KOPT-K1 (cell line): Measurements from ENCODE around the gene AKT1.
"Not testable (repeated sequence)": the region's sequence is repeated elsewhere in the genome, so short reads cannot be mapped to it uniquely, and the experiment has no call there.

Experiments
- H3K27ac ChIP-seq: fragments of 200-600 bp; sonication (generic); 2 replicates; pipeline ENCODE4 v1.5.1; 2016; ENCODE audit warnings: antibody characterized with exemption, mild to moderate bottlenecking, low read depth, low read length; ENCODE audit not compliant: poor library complexity, severe bottlenecking
- H3K36me3 ChIP-seq: fragments of 200-600 bp; sonication (generic); 2 replicates; pipeline ENCODE4 v1.5.1; 2017; ENCODE audit warnings: antibody characterized with exemption, mild to moderate bottlenecking, low read length, moderate library complexity; ENCODE audit not compliant: insufficient read depth
- H3K9me3 ChIP-seq: fragments of 200-600 bp; sonication (generic); 2 replicates; pipeline ENCODE4 v1.5.1; 2017; ENCODE audit warnings: antibody characterized with exemption, low read length, mild to moderate bottlenecking; ENCODE audit not compliant: insufficient read depth, poor library complexity, severe bottlenecking

The AKT1 gene

DNA sequence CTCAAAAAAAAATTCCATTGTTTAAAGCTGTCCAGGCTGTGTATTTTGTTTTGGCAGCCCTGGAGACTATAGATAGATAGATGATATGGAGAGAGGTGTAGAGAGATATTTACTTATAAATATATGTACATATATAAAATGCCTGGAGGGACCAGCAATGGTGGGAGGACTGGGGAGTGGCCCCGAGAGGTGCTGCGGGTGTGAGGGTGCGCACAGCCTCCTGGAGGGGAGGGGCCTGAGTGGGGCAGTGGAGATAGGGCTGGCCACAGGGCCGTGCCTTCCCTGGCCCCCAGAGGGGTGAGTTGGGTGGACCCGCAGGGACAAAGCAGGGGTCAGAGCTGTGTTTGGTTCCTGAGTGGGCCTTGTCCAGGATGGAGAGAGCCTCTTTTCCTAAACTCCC is 65.1 kb downstream of the AKT1 start:
- no peaks in the 10 kb centered on the region for H3K36me3 ChIP-seq
- H3K27ac ChIP-seq = no peak overlapping the region
- no peaks in the 10 kb centered on the region for H3K9me3 ChIP-seq

DNA sequence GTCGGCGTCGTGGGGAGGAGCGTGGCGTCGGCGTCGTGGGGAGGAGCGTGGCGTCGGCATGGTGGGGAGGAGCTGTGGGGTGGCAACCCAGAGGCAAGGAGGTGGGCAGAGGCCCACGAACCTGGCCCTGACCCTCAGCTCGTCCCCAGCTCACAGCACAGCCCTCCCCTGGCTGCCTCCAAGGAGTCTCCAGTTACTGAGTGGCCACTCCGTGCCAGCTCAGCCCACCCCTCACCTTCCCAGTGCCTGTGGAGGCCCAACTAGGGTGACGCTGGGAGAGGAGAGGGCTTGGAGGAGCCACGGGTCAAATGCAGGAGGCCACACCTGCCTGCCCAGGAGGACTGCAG is 65.7 kb downstream of the AKT1 start:
- H3K9me3 ChIP-seq = no peaks in the 10 kb centered on the region
- no peak overlapping the region for H3K27ac ChIP-seq
- H3K36me3 ChIP-seq = no peaks in the 10 kb centered on the region

DNA sequence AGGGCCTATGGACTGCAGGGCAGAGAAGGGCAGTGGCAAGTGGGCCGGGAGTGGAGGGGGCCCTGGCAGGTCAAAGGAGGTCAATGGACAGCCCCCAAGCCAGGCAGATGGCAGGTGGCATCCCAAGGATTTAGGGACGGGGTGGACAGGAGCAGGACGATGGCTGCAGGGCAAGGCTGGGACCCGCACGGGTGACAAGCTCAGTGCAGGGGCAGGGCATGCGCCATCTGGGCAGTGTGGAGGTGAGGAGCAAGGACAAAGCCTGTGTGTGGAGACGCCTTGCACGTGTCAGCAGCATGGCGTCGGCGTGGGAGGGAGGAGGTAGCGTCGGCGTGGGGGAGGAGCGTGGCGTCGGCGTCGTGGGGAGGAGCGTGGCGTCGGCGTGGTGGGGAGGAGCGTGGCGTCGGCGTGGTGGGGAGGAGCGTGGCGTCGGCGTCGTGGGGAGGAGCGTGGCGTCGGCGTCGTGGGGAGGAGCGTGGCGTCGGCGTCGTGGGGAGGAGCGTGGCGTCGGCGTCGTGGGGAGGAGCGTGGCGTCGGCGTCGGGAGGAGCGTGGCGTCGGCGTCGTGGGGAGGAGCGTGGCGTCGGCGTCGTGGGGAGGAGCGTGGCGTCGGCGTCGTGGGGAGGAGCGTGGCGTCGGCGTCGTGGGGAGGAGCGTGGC is 66.2 kb downstream of the AKT1 start:
- not testable (repeated sequence) for H3K9me3 ChIP-seq, H3K27ac ChIP-seq, H3K36me3 ChIP-seq

DNA sequence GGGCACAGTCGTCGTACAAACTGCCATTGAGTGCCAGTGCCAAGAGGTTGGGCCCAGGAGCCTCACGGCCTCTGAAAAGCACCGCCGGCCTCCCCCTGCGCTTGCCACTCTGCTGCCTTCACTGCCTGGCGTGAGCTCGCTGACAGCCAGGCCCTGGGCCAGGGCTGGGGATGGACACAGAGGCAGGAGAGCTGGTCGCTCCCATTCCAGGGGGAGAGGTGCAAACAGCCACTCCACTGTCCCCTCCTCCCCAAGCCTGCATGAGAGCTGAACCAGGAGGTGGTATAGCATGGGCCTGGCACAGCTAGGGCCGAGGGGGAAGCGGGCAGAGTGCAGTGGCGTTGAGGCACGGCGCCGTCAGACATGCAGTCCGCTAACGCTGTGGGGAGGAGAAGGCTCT is 66.9 kb downstream of the AKT1 start:
- no peaks in the 10 kb centered on the region for H3K36me3 ChIP-seq
- no peaks in the 10 kb centered on the region for H3K9me3 ChIP-seq
- H3K27ac ChIP-seq = no peak overlapping the region

DNA sequence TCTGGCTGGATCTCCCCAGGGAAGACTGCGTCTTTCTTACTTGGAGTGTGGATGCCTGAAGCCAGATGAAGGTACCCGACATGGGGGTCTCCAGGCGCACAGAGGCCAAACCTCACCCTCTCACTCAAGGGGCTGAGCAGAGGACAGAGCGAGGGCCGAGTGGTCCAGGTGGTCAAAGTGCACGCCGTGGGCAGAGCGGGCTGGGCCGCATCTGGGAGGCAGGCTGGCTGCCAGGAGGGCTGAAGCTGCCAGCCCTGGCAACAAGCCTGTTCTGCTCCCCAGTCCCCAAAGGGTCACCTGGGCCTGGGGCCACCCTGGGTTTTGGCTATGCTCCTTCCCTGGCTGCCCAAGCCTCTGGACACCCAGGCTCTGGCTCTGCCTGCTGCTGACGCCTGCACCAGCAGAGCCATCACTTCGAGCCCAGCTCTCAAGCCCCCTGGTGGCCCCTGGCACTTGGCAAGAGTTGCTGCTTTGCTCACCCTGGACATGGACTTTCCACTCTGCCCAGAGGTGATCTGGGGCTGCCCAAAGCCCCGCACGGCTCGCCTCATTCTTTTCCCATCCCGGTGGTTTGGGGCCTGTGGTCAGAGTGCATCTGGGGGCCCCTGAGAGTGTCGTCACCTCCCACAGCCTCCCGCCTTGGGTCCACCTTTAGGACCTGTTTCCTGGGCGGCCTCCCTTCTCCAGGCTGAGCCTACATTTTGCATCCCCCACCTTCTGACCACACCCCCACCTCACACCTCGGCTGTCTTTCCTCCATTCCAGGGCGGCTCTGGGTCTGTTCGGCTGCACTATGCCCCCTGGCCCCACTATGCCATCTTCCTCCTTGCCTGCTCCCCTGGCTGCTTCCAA is 68.7 kb downstream of the AKT1 start:
- Histone ChIP-seq H3K27ac (no peak overlapping the region), H3K9me3 (no peaks in the 10 kb centered on the region), H3K36me3 (peaks cover 9% of the 10 kb centered on the region; the same call in 1 of the 2 replicates)

DNA sequence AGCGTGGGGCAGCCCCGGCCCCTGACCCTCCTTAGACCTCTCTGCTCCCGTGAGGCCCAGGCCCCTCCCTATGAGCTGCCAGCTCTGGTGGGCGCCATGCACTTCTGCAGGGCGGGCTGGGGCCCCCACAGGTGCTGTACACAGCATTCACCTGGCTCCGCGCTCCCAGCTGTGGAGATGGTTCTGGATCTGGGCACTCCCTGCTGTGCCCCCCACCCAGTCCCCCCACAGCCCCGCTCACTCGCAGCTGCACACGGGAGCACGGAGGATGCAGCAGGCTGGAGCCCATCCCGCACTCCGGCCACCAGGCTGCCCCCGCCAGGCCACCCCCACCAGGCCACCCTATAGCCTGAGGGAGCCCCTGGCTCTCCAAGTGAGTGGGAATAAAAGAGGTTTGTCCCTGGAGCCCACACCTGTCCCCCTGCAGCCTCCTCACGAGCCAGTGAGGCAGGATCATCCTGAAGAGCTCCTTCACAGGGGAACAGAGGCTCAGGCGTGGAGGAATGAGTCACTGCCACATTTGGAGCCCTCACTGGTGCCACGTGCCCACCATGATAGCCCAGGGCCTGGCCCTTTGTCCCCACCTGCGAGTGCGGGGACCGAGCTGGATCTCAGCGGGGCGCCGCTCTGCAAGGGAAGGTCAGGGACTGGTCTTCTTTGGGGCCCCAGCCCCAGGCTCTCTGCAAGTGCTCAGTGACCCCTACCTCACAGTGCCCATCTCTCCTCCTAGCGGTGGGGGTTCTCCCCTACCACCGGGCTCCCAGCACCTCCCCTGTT is 69.6 kb downstream of the AKT1 start:
- Histone ChIP-seq H3K9me3 (no peaks in the 10 kb centered on the region), H3K36me3 (peaks cover 16% of the 10 kb centered on the region; the same call in 1 of the 2 replicates), H3K27ac (no peak overlapping the region)

DNA sequence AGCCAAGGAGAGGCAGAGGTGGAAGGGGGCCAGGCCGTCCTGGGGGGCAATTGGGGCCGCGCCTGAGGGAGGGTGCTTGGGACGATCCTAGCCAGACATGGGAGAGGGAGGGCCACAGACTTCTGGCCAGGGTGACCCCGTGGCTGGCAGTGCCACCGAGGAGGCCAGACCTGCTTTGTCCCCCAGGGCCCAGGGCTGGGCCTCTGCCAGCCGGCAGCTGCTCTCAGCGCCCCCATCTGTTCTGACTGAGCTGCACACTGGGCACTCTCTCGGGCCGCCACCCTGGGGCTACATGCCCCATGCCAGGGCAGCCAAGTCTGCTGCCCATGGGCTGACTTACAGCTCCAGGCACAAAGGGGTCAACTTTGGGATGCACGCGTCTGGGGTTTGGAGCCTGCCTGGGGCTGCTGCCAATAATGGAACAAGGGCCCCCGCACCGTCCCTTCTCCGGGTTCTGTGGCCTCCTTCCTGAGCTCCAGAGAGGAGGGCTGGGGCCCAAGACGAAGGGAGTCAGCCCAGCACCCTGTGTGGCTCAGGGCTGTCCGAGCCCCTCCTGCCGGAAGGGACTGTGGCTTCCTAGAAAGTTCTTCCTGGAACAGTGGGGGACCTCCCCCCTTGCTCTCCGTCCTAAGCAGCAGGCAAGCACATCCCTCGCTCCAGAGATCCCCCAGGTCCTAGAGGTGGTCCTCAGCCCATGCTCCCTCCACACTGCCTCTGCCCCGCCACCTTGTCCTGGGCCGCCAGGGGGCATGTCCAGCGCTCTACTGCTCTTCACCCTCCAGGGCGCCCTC is 70.4 kb downstream of the AKT1 start:
- peaks cover 17% of the 10 kb centered on the region; the same call in 1 of the 2 replicates for H3K36me3 ChIP-seq
- no peaks in the 10 kb centered on the region for H3K9me3 ChIP-seq
- H3K27ac ChIP-seq = no peak overlapping the region

DNA sequence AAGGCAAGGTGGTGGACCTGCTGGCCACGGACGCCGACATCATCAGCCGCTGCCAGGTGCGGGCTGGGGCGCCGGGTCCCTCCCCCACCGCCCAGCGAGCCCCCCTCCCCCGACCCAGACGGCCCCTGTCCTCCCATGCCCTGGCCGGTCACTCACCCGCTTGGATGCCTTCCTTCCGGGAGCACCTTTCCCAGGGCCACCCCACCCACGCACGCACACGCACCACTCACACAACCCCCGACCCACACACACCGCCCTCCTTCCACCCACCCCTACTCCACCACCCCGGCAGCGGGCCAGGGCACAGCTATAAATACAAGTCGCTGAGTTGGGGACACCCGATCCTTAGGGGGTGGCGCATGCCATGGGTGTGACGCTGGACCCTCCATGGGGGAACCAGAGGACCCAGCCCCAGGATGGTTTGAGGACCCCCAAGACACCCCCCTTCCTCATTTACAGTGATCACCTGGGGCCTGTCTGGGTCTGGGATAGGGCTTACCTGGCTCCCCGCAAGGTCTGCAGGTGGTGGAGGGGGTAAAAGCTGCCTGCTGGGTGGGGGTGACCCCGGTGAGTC is 71.1 kb downstream of the AKT1 start:
- Histone ChIP-seq H3K9me3 (no peaks in the 10 kb centered on the region), H3K36me3 (peaks cover 23% of the 10 kb centered on the region; the same call in 1 of the 2 replicates), H3K27ac (no peak overlapping the region)

DNA sequence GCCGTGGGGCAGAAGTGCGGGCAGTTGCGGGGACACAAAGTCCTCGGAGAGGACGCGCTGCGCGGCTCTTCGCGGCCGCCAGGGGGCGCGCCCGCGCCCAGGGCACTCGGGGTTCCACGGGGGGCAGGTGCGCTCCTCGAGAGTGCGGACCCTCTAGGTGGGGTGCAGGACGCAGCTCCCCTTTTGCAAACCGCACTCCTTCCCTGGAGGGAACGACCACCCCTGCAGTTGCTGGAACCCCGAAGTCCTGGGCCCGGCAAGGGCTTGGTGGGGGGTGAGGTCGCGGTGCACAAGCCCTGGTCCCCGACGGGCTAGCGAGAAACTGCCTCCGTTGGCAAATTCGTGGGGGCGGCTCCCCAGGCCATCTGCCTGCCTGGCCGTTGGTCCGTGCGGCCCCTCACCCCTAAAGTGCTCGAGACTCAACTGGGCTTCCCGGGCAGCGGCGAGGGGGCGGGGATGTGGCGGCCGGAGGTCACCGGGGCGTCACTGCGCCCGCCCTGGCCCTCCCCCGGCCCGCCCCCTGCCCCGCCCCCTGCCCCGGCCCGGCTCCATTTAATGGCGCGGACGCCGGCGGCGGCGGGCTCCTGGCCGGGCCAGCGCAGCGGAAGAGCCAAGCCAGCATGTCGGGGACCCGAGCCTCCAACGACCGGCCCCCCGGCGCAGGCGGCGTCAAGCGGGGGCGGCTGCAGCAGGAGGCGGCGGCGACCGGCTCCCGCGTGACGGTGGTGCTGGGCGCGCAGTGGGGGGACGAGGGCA is 71.7 kb downstream of the AKT1 start, which contains the start of gene ADSS1:
Gene ADSS1 (plus strand): TSS at position 579 of the 756 bp plus-strand sequence. CDS start 42 bp downstream, at position 621.
- H3K36me3 ChIP-seq = peaks cover 30% of the 10 kb centered on the region; the same call in 1 of the 2 replicates
- H3K27ac ChIP-seq = no peak within 1 kb of the TSS
- no peaks in the 10 kb centered on the region for H3K9me3 ChIP-seq

DNA sequence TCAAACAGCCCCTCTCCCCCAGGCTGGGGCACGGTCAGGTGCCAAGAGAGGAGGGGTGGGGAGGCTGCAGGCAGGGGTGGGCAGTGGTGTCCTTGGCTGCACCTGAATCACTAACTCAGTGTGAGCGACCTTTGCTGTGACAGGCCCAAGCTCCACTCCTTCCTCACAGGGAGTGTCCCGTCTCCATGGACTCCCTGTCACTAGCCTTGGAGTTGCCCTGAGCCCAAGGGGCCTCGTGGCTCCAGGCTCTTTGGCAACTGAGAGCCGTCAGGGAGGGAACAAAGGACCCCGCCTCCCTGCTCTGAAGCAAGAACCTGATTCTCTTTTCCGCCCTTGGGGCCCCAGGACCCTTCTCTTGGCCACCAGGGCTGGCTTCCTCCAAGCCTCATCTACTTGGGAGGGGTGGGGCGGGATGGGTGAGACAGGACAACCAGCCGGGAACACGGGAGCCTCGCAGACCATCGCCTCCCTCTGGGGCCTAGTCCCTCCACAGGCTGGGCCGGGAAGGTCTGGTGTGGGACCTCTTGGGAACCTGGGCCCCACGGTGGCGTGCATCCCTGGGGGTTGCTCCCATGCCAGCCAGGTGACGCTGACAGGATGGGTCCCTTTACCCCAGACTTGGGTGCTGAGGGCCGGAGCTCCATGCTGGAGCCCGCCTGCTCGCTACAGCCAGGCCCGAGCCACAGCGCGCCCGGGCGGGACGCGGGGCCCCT is 72.5 kb downstream of the AKT1 start:
- peaks cover 31% of the 10 kb centered on the region; the same call in 1 of the 2 replicates for H3K36me3 ChIP-seq
- H3K27ac ChIP-seq = no peak overlapping the region
- no peaks in the 10 kb centered on the region for H3K9me3 ChIP-seq

DNA sequence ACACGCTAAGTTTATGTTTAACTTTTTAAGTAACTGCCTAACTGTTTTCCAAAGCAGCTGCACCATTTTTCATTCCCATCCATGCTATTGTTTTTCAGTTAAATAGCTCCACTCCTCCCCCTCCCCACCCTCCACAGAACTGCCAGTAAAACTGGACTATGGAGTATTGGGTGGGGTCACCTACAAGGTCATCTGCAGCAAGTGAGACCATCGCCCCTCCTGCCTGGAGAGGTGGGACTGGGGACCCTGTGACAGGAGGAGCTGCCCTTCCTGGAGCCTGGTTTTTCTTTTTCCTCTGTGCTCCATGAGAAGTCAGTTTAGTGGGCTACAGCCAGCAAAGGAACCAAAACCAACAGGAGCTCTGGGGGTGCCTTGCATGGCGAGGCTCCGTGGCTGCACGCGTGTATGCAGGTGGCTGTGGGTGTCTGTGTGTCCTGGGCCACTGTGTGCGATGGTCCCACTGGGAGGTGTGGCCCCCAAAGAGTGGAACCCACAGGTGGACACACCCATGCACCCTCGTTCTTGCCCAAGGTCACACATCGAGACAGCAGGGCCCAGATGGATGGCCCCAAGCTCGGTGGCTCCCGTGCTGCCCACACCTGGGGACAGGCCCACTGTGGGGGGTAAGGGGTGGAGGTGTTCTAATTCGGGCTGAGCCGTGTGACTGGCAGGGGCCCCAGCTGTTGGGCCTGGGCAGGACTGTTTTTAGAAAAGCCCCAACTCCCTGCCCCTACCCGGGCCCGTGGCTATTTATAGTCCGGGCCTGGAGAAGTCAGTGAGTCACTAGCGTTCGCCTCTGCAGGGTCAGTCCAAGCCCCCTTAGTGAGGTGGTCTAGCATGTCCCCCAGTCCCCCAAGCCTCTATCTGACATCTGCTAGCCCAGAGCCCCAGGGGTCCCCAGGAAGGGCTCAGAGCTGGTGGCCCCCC is 73.8 kb downstream of the AKT1 start:
- no peaks in the 10 kb centered on the region for H3K9me3 ChIP-seq
- no peak overlapping the region for H3K27ac ChIP-seq
- H3K36me3 ChIP-seq = peaks cover 38% of the 10 kb centered on the region; the same call in 1 of the 2 replicates
